Regular cardiac myocyte (primary cell): Measurements from ENCODE around the gene STMP1. TPM values are rescaled to one million over a fixed set of nuclear protein-coding genes. Genes with fewer than 3 reads are reported as not detected.

Experiments
- total RNA-seq: library from RNA; depleted of rRNA; stranded (reverse); fragments of >200 nt; gene quantifications from 2 replicates; pipeline ENCODE4 v1.2.3, GENCODE V29; 2014

The STMP1 gene
- total RNA-seq: 15.7 and 18.6 TPM in 2 replicates

DNA sequence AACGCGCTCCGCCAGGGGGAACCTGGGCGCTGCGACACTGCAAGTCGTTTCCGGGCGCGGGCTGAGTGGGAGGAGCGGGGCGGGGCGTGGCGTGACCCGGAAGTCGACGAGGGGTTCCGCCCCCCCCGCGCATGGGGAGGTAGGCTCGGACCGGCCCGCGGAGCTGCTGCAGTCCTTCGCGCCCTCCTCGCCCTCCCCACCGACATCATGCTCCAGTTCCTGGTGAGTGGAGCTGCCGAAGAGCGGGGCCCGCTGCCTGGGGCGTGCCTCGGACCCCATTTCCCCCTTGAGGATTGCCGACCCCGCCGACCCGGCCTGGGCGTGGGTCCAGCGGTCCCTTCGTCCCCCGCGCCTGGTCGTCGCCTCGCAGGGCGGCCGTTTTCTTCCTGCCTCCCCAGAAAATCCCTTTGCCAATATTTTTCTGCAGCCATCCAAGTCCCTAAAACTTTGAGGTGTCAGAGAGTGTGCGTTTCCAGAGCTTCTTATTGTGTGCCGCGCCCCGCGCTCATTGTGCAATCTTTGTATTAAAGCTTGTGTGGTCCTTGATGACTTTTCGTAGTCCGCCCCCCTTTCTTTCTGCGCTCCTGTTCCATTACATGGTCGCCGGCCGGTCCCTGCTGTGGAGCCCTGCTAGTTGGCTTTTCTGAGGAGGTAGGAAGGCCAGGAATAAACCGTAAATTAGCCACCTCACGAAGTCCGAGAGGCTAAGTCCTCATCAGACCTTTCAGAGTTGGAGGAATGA is at the start of gene STMP1:
Gene STMP1, plus strand, starts transcription at position 142 of the 742 bp plus-strand sequence.

Other genes with a start within 250 kb of the STMP1 start
- 5.6 and 7.3 TPM in 2 replicates for gene CNOT4, start 152.4 kb upstream of the STMP1 start, total RNA-seq
- gene NUP205, start 104.6 kb upstream of the STMP1 start, total RNA-seq: 41.7 and 65.0 TPM in 2 replicates
- under 0.01 TPM in 1 of 2 replicates, not detected in the other for gene SLC13A4, start 65.7 kb downstream of the STMP1 start, total RNA-seq
- 3.1 and 21.5 TPM in 2 replicates for gene FAM180A, start 86.3 kb downstream of the STMP1 start, total RNA-seq